Measurements from ENCODE around the gene ADGRL4.
"Not testable (repeated sequence)": the region's sequence is repeated elsewhere in the genome, so short reads cannot be mapped to it uniquely, and the experiment has no call there.

The ADGRL4 gene

DNA sequence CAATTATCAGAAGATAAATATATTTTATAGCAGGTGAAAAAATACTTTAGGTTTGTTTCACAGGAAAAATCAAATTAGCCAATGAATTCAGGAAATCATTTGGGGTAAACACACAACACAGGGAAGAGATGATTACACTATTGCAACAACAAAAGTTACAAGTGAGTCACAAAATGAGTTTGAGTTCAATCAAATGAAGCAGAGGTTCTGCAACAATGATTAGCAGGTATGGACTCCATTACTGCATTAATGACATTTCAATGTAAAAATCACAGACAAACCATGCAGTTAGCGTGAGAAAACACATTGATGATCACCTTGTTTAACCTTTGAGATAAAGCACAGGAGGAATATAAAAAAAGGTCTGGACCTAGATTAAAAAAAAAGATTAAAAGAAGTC is 9.7 kb downstream of the ADGRL4 start:
- TF ChIP-seq, protein P1, sequence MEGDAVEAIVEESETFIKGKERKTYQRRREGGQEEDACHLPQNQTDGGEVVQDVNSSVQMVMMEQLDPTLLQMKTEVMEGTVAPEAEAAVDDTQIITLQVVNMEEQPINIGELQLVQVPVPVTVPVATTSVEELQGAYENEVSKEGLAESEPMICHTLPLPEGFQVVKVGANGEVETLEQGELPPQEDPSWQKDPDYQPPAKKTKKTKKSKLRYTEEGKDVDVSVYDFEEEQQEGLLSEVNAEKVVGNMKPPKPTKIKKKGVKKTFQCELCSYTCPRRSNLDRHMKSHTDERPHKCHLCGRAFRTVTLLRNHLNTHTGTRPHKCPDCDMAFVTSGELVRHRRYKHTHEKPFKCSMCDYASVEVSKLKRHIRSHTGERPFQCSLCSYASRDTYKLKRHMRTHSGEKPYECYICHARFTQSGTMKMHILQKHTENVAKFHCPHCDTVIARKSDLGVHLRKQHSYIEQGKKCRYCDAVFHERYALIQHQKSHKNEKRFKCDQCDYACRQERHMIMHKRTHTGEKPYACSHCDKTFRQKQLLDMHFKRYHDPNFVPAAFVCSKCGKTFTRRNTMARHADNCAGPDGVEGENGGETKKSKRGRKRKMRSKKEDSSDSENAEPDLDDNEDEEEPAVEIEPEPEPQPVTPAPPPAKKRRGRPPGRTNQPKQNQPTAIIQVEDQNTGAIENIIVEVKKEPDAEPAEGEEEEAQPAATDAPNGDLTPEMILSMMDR (conservative IDR thresholded peaks at IDR 0.05) = no peak
- TF ChIP-seq ZFX (IDR thresholded peaks at IDR 0.05) = no peak

DNA sequence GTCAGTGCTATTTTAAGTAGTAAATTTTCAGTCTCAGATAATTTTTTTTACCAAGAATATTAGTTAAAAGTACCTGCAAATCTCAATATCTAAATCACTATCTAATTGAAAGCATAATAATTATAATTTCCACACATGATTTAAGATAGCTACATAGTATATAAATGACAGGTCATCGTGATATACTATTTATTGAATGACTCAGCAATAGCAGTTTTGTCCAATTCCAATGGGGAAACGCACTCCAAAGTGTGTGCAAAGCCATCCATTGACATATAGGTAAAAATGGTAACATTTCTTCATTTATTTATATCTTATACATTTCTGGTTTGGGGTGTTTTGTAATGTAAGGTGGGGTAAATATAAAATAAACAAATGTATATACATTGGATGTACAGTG is 19.5 kb downstream of the ADGRL4 start:
- H3K27ac ChIP-seq = no peak overlapping the region
- TF ChIP-seq ZFX (IDR thresholded peaks at IDR 0.05) = no peak
- TF ChIP-seq, protein P1 (conservative IDR thresholded peaks at IDR 0.05) = no peak

More for the DNA sequence above, 9.7 kb downstream of the ADGRL4 start:
- H3K27ac ChIP-seq = no peak overlapping the region

DNA sequence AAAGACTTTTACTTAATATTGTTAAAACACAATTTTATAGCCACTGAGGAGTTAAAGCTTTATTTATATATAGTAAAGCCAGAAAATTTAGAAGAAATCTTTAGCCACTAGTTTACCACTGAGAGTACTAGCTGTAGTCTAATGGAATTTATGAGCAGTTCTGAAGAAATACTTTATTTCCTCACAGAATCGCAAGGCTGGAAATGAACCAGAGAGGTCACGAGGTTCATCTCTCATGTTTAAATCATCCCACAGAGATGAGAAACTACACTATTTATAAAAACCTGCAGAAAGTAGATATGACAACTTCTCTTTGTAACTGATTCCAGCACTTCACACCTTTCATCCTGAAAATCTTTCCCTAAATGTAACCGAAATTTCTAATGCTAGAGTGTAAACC is 26.0 kb downstream of the ADGRL4 start:
- TF ChIP-seq, protein P1 (conservative IDR thresholded peaks at IDR 0.05) = no peak
- H3K27ac ChIP-seq = no peak overlapping the region

DNA sequence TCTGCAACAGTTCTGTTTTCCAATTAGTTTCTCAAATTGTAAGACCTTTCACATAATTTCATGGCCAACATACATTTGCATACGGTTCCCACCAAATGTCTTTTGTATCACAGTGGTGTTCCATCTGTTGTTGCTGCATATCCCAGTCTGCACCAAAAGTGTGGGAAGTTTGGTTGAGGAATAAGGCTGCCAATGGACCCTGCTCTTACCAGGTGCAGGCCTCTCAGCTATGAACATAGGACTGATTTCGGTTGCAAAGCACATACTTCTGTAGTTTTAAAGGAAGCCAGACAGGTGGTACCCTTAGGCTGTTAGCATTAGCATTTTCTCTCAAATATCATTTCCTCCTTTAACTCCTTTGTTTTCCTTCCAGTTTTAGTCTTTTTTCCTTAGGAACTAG is 33.8 kb downstream of the ADGRL4 start:
- no peak overlapping the region for H3K27ac ChIP-seq
- no peak for TF ChIP-seq ZFX (IDR thresholded peaks at IDR 0.05)
- TF ChIP-seq, protein P1 (conservative IDR thresholded peaks at IDR 0.05) = no peak

DNA sequence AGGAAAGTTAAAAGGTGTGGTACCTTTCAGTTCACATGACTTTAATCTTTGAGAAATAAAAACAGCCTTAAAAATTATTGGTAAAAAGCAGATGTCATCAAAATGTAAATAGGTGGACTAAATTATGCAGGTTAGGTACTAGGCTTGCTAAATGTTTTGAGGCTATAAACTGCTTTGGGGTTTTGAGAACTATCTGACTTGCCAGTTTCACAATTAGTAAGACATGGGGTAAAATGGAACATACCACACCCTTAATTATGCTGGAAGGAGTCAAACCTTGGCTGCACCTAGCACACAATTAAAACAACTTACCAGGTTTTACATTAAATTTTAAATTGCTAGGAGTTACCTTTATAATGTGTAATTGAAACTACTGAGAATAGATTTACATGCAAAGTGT is 39.4 kb downstream of the ADGRL4 start:
- not testable (repeated sequence) for H3K27ac ChIP-seq

DNA sequence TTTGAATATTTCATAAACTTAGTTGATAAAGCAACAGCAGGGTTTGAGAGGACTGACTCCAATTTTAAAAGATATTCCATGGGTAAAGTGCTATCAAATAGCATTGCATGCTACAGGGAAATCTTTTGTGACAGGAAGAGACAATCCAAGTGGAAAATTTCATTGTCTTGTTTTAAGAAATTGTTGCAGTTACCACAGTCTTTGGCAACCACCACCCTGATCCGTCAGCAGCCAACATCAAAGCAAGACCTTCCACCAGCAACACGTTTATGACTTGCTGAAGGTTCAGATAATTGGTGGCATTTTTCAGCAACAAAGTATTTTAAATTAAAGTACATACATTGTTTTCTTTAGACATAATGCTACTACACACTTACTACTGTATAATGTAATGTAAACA is 47.8 kb downstream of the ADGRL4 start:
- no peak overlapping the region for H3K27ac ChIP-seq
- no peak for TF ChIP-seq ZFX (IDR thresholded peaks at IDR 0.05)
- TF ChIP-seq, protein P1 (conservative IDR thresholded peaks at IDR 0.05) = no peak

DNA sequence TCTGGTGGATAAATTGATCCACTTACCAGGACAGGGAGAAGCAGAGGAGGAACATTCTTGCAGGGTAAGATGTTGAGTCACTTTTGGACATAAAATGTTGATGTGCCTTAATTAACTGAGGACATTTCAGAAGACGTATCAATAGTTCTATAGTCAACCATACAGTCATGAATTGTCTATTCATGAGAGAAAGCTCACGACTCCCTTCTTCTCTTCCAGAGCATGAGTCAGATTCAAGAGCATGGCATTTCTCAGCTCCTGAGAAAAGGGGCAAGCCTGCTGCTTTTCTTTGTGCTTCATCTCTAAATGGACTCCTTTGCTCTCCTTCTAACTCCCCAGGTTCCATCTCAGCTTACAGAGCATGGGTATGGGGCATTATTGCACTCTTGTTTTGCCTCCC is 55.7 kb downstream of the ADGRL4 start:
- TF ChIP-seq, protein P1 (conservative IDR thresholded peaks at IDR 0.05) = no peak
- no peak for TF ChIP-seq ZFX (IDR thresholded peaks at IDR 0.05)
- H3K27ac ChIP-seq = no peak overlapping the region

DNA sequence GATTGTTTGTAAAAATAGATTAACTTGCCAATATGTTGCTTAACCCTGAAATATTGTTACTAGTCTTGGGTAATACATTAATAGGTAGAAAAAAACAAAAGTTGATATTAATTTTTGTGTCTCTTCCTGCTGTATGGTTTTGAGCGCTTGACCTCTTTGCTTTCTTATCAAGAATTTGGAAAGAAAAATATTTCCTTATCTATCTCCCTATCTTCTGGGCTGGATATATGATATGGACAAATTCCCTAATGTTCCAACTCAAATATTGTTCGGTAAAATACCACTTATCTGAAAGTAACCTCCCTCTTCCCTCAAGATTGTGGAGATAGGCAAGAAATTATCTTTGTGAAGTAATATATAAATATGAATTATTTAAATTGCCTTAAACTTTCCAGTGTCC is 57.3 kb downstream of the ADGRL4 start:
- TF ChIP-seq ZFX (IDR thresholded peaks at IDR 0.05) = no peak
- TF ChIP-seq, protein P1 (conservative IDR thresholded peaks at IDR 0.05) = no peak
- H3K27ac ChIP-seq = no peak overlapping the region

All from C4-2B (cell line).